ENCODE data around the gene PSAT1.

Gene PSAT1

DNA sequence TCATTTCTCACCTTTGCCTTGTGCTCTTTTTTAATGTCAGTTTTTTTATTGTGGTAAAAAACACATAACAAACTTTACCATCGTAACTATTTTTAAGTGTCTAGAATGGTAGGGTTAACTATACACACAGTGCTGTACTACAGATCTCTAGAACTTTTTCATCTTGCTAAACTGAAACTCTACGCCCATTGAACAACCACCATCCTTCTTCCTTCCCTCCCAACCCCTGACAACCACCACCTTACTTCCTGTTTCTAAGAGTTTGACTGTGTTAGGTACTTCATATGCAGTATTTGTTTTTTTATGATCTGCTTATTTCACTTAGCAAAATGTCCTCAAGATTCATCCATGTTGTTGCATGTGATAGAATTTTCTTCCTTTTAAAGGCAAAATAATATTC is 54.9 kb downstream of the PSAT1 start:
- Histone ChIP-seq H3F3A (ENCODE audit: insufficient read depth) (no peaks in the 10 kb centered on the region), H3K9ac (ENCODE audit: low read length) (no peak overlapping the region), H3K4me2 (ENCODE audit: low read depth, low read length, poor library complexity, severe bottlenecking) (no peak overlapping the region), H3K9me2 (replicated peaks; ENCODE audit: insufficient read depth, low read length) (no peaks in the 10 kb centered on the region), H2AFZ (ENCODE audit: low read depth, low read length, severe bottlenecking) (peak overlapping the region; percentile 27), H3K4me3 (ENCODE audit: insufficient read depth, low read length, poor library complexity, severe bottlenecking) (no peak overlapping the region), H3K27me3 (ENCODE audit: low read length) (no peaks in the 10 kb centered on the region), H4K20me1 (ENCODE audit: low read depth, low read length) (no peaks in the 10 kb centered on the region), H3K36me3 (ENCODE audit: low read length) (no peaks in the 10 kb centered on the region), H3K79me2 (ENCODE audit: insufficient read depth, low read length) (no peaks in the 10 kb centered on the region), H3K9me3 (ENCODE audit: insufficient read depth, low read length) (no peaks in the 10 kb centered on the region), H3K27ac (ENCODE audit: low read depth, low read length) (no peak overlapping the region)
- TF ChIP-seq EZH2phosphoT487 (conservative IDR thresholded peaks at IDR 0.05; ENCODE audit: low read length): no peak
- TF ChIP-seq, protein P1, sequence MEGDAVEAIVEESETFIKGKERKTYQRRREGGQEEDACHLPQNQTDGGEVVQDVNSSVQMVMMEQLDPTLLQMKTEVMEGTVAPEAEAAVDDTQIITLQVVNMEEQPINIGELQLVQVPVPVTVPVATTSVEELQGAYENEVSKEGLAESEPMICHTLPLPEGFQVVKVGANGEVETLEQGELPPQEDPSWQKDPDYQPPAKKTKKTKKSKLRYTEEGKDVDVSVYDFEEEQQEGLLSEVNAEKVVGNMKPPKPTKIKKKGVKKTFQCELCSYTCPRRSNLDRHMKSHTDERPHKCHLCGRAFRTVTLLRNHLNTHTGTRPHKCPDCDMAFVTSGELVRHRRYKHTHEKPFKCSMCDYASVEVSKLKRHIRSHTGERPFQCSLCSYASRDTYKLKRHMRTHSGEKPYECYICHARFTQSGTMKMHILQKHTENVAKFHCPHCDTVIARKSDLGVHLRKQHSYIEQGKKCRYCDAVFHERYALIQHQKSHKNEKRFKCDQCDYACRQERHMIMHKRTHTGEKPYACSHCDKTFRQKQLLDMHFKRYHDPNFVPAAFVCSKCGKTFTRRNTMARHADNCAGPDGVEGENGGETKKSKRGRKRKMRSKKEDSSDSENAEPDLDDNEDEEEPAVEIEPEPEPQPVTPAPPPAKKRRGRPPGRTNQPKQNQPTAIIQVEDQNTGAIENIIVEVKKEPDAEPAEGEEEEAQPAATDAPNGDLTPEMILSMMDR (IDR thresholded peaks at IDR 0.05; ENCODE audit: insufficient read depth, low read length, poor library complexity, severe bottlenecking): no peak

DNA sequence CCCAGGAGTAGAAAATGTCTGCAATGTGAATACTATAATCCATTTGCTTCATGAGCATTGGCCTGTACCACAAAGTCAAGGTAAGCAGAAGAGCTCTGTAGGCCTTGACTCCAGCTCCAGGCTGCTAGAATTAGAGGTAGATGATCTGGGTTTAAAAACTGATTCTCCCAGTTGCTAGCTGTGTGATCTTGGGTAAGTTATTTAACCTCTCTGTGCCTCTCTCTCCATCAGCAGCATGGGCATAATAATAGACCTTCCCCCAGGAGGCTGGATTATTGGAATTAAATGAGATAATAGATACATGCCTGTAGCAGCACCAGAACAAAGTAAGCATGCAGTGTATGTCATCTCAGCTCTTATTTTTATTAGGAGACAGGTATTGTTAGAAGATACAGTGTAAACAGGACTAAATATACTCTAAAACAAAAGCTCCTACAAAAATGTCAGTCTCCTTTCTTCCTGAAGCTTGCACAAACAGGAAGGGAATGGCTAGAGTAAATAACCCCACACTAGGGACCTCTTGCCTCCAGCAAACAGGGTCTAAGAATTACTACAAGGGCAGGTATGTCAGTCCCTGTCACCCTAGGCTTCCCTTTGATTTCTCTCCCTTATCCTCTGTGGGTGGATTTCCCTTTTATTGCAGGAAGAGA is 57.5 kb downstream of the PSAT1 start:
- no peak overlapping the region for H3K4me3 ChIP-seq (ENCODE audit: insufficient read depth, low read length, poor library complexity, severe bottlenecking)
- no peaks in the 10 kb centered on the region for H3K79me2 ChIP-seq (ENCODE audit: insufficient read depth, low read length)
- H2AFZ ChIP-seq (ENCODE audit: low read depth, low read length, severe bottlenecking): no peak overlapping the region
- no peaks in the 10 kb centered on the region for H3K27me3 ChIP-seq (ENCODE audit: low read length)
- no peaks in the 10 kb centered on the region for H3F3A ChIP-seq (ENCODE audit: insufficient read depth)
- no peak overlapping the region for H3K27ac ChIP-seq (ENCODE audit: low read depth, low read length)
- no peak overlapping the region for H3K9ac ChIP-seq (ENCODE audit: low read length)
- H3K36me3 ChIP-seq (ENCODE audit: low read length): no peaks in the 10 kb centered on the region
- no peaks in the 10 kb centered on the region for H3K9me2 ChIP-seq (replicated peaks; ENCODE audit: insufficient read depth, low read length)
- TF ChIP-seq EZH2phosphoT487 (conservative IDR thresholded peaks at IDR 0.05; ENCODE audit: low read length): no peak
- TF ChIP-seq, protein P1 (IDR thresholded peaks at IDR 0.05; ENCODE audit: insufficient read depth, low read length, poor library complexity, severe bottlenecking): no peak
- no peaks in the 10 kb centered on the region for H3K9me3 ChIP-seq (ENCODE audit: insufficient read depth, low read length)
- H4K20me1 ChIP-seq (ENCODE audit: low read depth, low read length): no peaks in the 10 kb centered on the region
- no peak overlapping the region for H3K4me2 ChIP-seq (ENCODE audit: low read depth, low read length, poor library complexity, severe bottlenecking)

- no peaks in the 10 kb centered on the region for H3F3A ChIP-seq (ENCODE audit: insufficient read depth)
- H3K4me3 ChIP-seq (ENCODE audit: insufficient read depth, low read length, poor library complexity, severe bottlenecking): no peak overlapping the region
- H3K36me3 ChIP-seq (ENCODE audit: low read length): no peaks in the 10 kb centered on the region
- H3K9me3 ChIP-seq (ENCODE audit: insufficient read depth, low read length): no peaks in the 10 kb centered on the region
- H3K4me2 ChIP-seq (ENCODE audit: low read depth, low read length, poor library complexity, severe bottlenecking): no peak overlapping the region
- H2AFZ ChIP-seq (ENCODE audit: low read depth, low read length, severe bottlenecking): no peak overlapping the region
- H3K79me2 ChIP-seq (ENCODE audit: insufficient read depth, low read length): no peaks in the 10 kb centered on the region
- H3K27ac ChIP-seq (ENCODE audit: low read depth, low read length): no peak overlapping the region
- H3K9ac ChIP-seq (ENCODE audit: low read length): no peak overlapping the region
- H3K9me2 ChIP-seq (replicated peaks; ENCODE audit: insufficient read depth, low read length): no peaks in the 10 kb centered on the region
- no peaks in the 10 kb centered on the region for H4K20me1 ChIP-seq (ENCODE audit: low read depth, low read length)
- no peaks in the 10 kb centered on the region for H3K27me3 ChIP-seq (ENCODE audit: low read length)
- TF ChIP-seq, protein P1 (IDR thresholded peaks at IDR 0.05; ENCODE audit: insufficient read depth, low read length, poor library complexity, severe bottlenecking): no peak
- no peak for TF ChIP-seq EZH2phosphoT487 (conservative IDR thresholded peaks at IDR 0.05; ENCODE audit: low read length)
These were observed 58.1 kb downstream of the PSAT1 start for GRCh38 chr9:78354989-78355388.
